CD4-positive, alpha-beta memory T cell (primary cell): ENCODE measurements around the gene NCKAP5. TPM values are rescaled to one million over a fixed set of nuclear protein-coding genes. Genes with fewer than 3 reads are reported as not detected.

Source experiments
- CTCF ChIA-PET: fragments of 350-600 bp; sonication (Branson Sonifier 250); formaldehyde crosslinking; loops from one replicate; lab custom pipeline; 2021; ENCODE audit warnings: inconsistent platforms; ENCODE audit not compliant: partially characterized antibody; lab: Charles Lee
- POLR2A ChIA-PET: fragments of 350-600 bp; sonication (Branson Sonifier 250); formaldehyde crosslinking; loops from one replicate; lab custom pipeline; 2021; ENCODE audit not compliant: partially characterized antibody; lab: Charles Lee
- DNase-seq, 5 donors: peaks; one replicate each; pipeline versions ENCODE4 v3.0.0 to v3.0.0-alpha.2; 2020 to 2022; ENCODE audit warnings: mixed read lengths in 1 of 5
- H3K27ac ChIP-seq: one replicate; pipeline ENCODE4 v1.7.0; 2013; ENCODE audit warnings: low read depth, low read length
- H3K27me3 ChIP-seq: 2 replicates; pipeline ENCODE4 v1.7.0; 2013; ENCODE audit warnings: mild to moderate bottlenecking, low read length, moderate library complexity; ENCODE audit not compliant: insufficient read depth
- H3K36me3 ChIP-seq: 2 replicates; pipeline ENCODE4 v1.7.0; 2013; ENCODE audit warnings: mild to moderate bottlenecking, low read length, moderate library complexity; ENCODE audit not compliant: insufficient read depth
- H3K4me1 ChIP-seq: 2 replicates; pipeline ENCODE4 v1.7.0; 2013; ENCODE audit warnings: mild to moderate bottlenecking, low read length, moderate library complexity; ENCODE audit not compliant: insufficient read depth
- H3K4me3 ChIP-seq, 2 donors: one replicate each; pipeline ENCODE4 v1.7.0; 2013; ENCODE audit warnings: low read length in 2 of 2, mild to moderate bottlenecking in 1 of 2
- H3K9me3 ChIP-seq, 2 donors: one replicate each; pipeline ENCODE4 v1.7.0; 2013; ENCODE audit warnings: low read length in 2 of 2, control low read depth in 1 of 2; ENCODE audit not compliant: control insufficient read depth in 1 of 2
- H3K27ac Mint-ChIP-seq, 7 donors: one replicate each; pipeline ENCODE4 v1.8.0; 2020 to 2021; ENCODE audit warnings: mixed read lengths in 7 of 7, mild to moderate bottlenecking in 6 of 7, inconsistent platforms in 3 of 7, moderate library complexity in 3 of 7
- H3K27me3 Mint-ChIP-seq, 2 donors: one replicate each; pipeline ENCODE4 v1.8.0; 2020 to 2021; ENCODE audit warnings: mixed read lengths in 2 of 2
- H3K36me3 Mint-ChIP-seq, 2 donors: one replicate each; pipeline ENCODE4 v1.8.0; 2020 to 2021; ENCODE audit warnings: mixed read lengths in 2 of 2, inconsistent platforms in 1 of 2, mild to moderate bottlenecking in 1 of 2
- H3K4me1 Mint-ChIP-seq, 4 donors: one replicate each; pipeline ENCODE4 v1.8.0; 2020 to 2021; ENCODE audit warnings: mixed read lengths in 4 of 4, mild to moderate bottlenecking in 1 of 4
- H3K4me3 Mint-ChIP-seq, 8 donors: one replicate each; pipeline ENCODE4 v1.8.0; 2020 to 2021; ENCODE audit warnings: mixed read lengths in 8 of 8, mild to moderate bottlenecking in 7 of 8, moderate library complexity in 6 of 8, inconsistent platforms in 3 of 8
- H3K9me3 Mint-ChIP-seq, 8 donors: one replicate each; pipeline ENCODE4 v1.8.0; 2020 to 2021; ENCODE audit warnings: mixed read lengths in 8 of 8, mild to moderate bottlenecking in 5 of 8, inconsistent platforms in 3 of 8, moderate library complexity in 1 of 8
- intact Hi-C: fragments of 100-400 bp; cut with micrococcal nuclease; formaldehyde crosslinking; loops from one replicate; pipeline ENCODE4 v1.15.1; 2023
- polyA plus RNA-seq, 2 donors: library from polyadenylated mRNA; unstranded; fragments of 300-500 nt; fragmentation: Illumina TruSeq; gene quantifications; one replicate each; pipeline ENCODE4 v1.2.3, GENCODE V29; 2021
- total RNA-seq, 2 experiments: library from RNA; stranded (reverse); gene quantifications; one replicate each; pipeline ENCODE4 v1.2.3, GENCODE V29; 2021

NCKAP5 gene
- total and polyA plus RNA-seq, 4 experiments from 2014 or later = not detected

DNA sequence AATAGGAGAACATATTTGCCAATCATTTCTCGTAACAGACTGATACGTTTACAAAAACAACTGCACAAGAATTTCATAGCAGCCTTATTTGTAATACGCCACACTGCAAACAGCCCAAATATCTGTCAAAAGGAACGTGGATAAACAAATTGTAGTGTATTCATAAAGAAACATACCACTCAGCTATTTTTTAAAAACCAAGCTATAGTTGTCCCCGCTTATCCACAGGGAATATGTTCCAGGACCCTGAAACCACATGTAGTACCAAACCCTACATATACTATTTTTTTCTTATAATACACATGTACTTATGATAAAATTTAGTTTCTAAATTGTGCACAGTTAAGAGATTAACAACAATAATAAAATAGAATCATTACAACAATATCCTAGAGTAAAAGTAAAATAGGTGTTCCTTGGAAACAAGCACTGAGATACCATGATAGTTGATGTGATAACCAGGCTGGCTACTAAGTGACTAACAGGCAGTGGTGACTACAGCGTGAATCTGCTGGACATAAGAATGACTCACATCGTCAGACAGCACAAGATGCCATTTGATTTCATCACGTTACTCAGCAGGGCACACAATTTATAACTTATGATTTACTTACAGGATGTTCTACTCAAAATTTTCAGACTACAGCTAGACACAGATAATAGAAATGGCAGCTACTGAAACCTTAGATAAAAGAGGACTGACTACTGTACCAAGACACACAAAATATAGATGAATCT is 367.4 kb downstream of the NCKAP5 start:
- Mint-ChIP-seq H3K4me1 (no peaks in the 10 kb centered on the region), H3K27me3 (no peaks in the 10 kb centered on the region), H3K27ac (no peak overlapping the region), H3K36me3 (no peaks in the 10 kb centered on the region), H3K4me3 (no peak overlapping the region), H3K9me3 (peaks cover 2 to 19% (median 10%) of the 10 kb centered on the region in 8 donors)
- CTCF ChIA-PET = no interaction called here
- Histone ChIP-seq H3K9me3 (no peaks in the 10 kb centered on the region), H3K36me3 (no peaks in the 10 kb centered on the region), H3K27me3 (no peaks in the 10 kb centered on the region), H3K4me3 (no peak overlapping the region), H3K4me1 (no peaks in the 10 kb centered on the region), H3K27ac (no peak overlapping the region)
- DNase-seq = no peak
- intact Hi-C loops = no loop called here
- POLR2A ChIA-PET = no interaction called here

GRCh38 chr2:133198678-133199077 is 369.6 kb downstream of the NCKAP5 start:
- no peak overlapping the region for H3K4me3 ChIP-seq
- Mint-ChIP-seq H3K27me3 (no peaks in the 10 kb centered on the region), H3K27ac (no peak overlapping the region), H3K36me3 (no peaks in the 10 kb centered on the region), H3K4me3 (no peak overlapping the region), H3K9me3 (peaks cover 2 to 19% (median 10%) of the 10 kb centered on the region in 8 donors), H3K4me1 (no peaks in the 10 kb centered on the region)
- H3K4me1 ChIP-seq = no peaks in the 10 kb centered on the region
- POLR2A ChIA-PET = no interaction called here
- intact Hi-C loops = no loop called here
- H3K36me3 ChIP-seq = no peaks in the 10 kb centered on the region
- no peaks in the 10 kb centered on the region for H3K9me3 ChIP-seq
- CTCF ChIA-PET = no interaction called here
- no peaks in the 10 kb centered on the region for H3K27me3 ChIP-seq
- no peak for DNase-seq
- no peak overlapping the region for H3K27ac ChIP-seq

DNA sequence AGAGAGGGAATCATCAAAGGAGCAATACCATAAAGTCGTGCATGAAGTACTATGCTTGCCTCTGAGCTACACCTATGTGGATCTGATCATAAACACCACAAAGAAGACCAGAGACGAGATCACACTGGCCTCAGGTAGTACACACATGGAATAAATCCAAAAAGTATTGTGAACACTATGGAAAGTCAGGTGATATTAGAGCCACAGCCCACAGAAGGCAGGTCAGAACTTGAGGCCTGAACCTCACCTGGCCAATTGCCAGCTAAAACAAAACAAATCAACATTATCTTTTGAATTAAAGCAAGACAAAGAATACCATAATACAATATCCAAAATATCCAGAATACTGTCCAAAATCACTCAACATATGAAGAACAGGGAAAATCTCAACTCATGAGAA is 371.1 kb downstream of the NCKAP5 start:
- no peak overlapping the region for H3K27ac ChIP-seq
- CTCF ChIA-PET = no interaction called here
- H3K36me3 ChIP-seq = no peaks in the 10 kb centered on the region
- intact Hi-C loops = no loop called here
- H3K4me3 Mint-ChIP-seq = no peak overlapping the region
- H3K27me3 Mint-ChIP-seq = no peaks in the 10 kb centered on the region
- no peaks in the 10 kb centered on the region for H3K9me3 ChIP-seq
- no peak overlapping the region for H3K27ac Mint-ChIP-seq
- POLR2A ChIA-PET = no interaction called here
- no peaks in the 10 kb centered on the region for H3K36me3 Mint-ChIP-seq
- no peaks in the 10 kb centered on the region for H3K4me1 ChIP-seq
- H3K27me3 ChIP-seq = no peaks in the 10 kb centered on the region
- H3K4me3 ChIP-seq = no peak overlapping the region
- no peaks in the 10 kb centered on the region for H3K4me1 Mint-ChIP-seq
- H3K9me3 Mint-ChIP-seq = peaks cover 2 to 23% (median 9%) of the 10 kb centered on the region in 8 donors
- no peak for DNase-seq

GRCh38 chr2:133194777-133195335 is 373.4 kb downstream of the NCKAP5 start:
- POLR2A ChIA-PET = no interaction called here
- intact Hi-C loops = no loop called here

DNA sequence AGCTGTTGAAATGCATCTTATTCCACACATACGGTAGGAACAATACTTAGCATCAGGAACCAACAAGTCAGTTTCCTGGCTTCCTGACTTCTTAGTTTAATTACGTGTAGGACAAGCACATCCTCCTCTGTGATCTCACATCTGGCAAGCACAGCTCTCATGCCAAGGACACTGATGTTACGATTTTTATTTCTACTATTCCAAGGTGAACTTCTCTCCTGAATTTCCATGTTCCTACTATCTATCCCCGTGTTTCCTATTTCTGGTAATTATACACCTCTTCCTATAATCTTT is 374.0 kb downstream of the NCKAP5 start:
- H3K4me3 Mint-ChIP-seq = no peak overlapping the region
- Histone ChIP-seq H3K9me3 (no peaks in the 10 kb centered on the region), H3K4me1 (no peaks in the 10 kb centered on the region), H3K27me3 (no peaks in the 10 kb centered on the region), H3K27ac (no peak overlapping the region), H3K4me3 (no peak overlapping the region), H3K36me3 (no peaks in the 10 kb centered on the region)
- peaks cover 0 to 26% (median 11%) of the 10 kb centered on the region in 8 donors for H3K9me3 Mint-ChIP-seq
- CTCF ChIA-PET = no interaction called here
- DNase-seq = no peak
- no peaks in the 10 kb centered on the region for H3K27me3 Mint-ChIP-seq
- intact Hi-C loops = no loop called here
- POLR2A ChIA-PET = no interaction called here
- H3K36me3 Mint-ChIP-seq = no peaks in the 10 kb centered on the region
- no peak overlapping the region for H3K27ac Mint-ChIP-seq
- H3K4me1 Mint-ChIP-seq = no peaks in the 10 kb centered on the region

More at GRCh38 chr2:133194777-133195335, 373.4 kb downstream of the NCKAP5 start:
- H3K27me3 ChIP-seq = no peaks in the 10 kb centered on the region
- Mint-ChIP-seq H3K9me3 (peaks cover 0 to 23% (median 11%) of the 10 kb centered on the region in 8 donors), H3K4me1 (no peaks in the 10 kb centered on the region), H3K27me3 (no peaks in the 10 kb centered on the region), H3K36me3 (no peaks in the 10 kb centered on the region), H3K27ac (no peak overlapping the region), H3K4me3 (no peak overlapping the region)
- DNase-seq = no peak
- no peak overlapping the region for H3K27ac ChIP-seq
- no peaks in the 10 kb centered on the region for H3K4me1 ChIP-seq
- CTCF ChIA-PET = no interaction called here
- H3K36me3 ChIP-seq = no peaks in the 10 kb centered on the region
- no peaks in the 10 kb centered on the region for H3K9me3 ChIP-seq
- H3K4me3 ChIP-seq = no peak overlapping the region

DNA sequence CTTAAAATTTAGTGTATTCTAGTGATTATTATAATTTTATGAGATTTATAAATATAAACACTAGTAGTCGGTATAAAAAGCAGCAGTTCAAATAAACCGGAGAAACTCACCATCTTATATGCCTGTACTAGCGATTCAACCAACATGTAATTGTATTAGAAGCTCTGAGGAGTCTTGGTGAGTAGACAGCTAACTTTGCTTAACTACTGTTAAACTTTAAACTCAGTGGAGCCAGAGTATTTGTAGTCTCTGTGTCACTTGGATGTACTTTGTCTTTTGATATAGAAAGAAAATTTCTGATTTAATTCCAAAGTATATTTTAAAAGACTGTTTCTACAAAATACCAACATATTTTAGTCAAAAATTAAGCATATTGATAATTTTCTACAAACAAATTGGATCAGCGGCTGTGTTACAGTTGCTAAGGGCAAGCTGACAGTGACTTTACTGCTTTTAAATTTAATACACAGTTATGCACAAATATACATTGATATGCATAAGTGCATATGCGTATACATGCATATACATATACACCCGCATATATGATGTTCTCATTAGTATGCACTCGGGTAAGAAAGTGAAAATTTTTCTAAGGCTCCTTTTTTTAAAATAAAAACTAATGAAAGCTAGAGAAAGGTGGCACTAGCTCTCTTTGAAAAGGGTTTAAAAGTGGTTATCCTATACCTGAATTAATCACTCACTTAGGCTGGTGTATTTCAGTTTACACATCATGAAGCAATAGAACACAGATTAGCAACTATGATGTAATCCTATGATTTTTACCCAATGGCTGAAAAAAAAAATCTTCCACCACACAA is 374.5 kb downstream of the NCKAP5 start:
- POLR2A ChIA-PET = no interaction called here
- Histone ChIP-seq H3K36me3 (no peaks in the 10 kb centered on the region), H3K9me3 (no peaks in the 10 kb centered on the region), H3K4me1 (no peaks in the 10 kb centered on the region), H3K4me3 (no peak overlapping the region), H3K27ac (no peak overlapping the region), H3K27me3 (no peaks in the 10 kb centered on the region)
- intact Hi-C loops = no loop called here
- Mint-ChIP-seq H3K36me3 (no peaks in the 10 kb centered on the region), H3K4me1 (no peaks in the 10 kb centered on the region), H3K27me3 (no peaks in the 10 kb centered on the region), H3K9me3 (peaks cover 0 to 30% (median 11%) of the 10 kb centered on the region in 8 donors), H3K27ac (no peak overlapping the region), H3K4me3 (no peak overlapping the region)
- CTCF ChIA-PET = no interaction called here
- no peak for DNase-seq

DNA sequence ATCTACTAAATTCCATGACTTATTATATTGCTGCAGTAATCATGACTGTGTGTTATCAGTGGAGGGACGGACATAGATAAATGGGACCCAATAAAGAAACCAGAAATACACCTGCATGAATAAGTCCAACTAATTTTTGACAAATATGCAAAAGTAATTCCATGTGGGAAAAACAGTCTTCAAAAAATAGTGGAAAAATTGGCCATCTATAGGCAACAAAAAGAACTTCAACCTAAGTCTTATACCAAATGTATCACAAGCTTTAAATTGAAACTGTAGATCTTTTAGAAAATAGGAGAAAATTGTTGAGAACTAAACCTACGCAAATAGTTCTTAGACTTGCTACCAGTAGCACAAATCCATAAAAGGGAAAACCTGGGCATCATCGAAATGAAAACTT is 376.2 kb downstream of the NCKAP5 start:
- Histone ChIP-seq H3K4me1 (no peaks in the 10 kb centered on the region), H3K4me3 (no peak overlapping the region), H3K27me3 (no peaks in the 10 kb centered on the region), H3K9me3 (no peaks in the 10 kb centered on the region), H3K27ac (no peak overlapping the region), H3K36me3 (no peaks in the 10 kb centered on the region)
- H3K27me3 Mint-ChIP-seq = no peaks in the 10 kb centered on the region
- no peak for DNase-seq
- intact Hi-C loops = no loop called here
- H3K9me3 Mint-ChIP-seq = peaks cover 2 to 35% (median 14%) of the 10 kb centered on the region in 8 donors
- CTCF ChIA-PET = no interaction called here
- no peaks in the 10 kb centered on the region for H3K36me3 Mint-ChIP-seq
- POLR2A ChIA-PET = no interaction called here
- no peak overlapping the region for H3K4me3 Mint-ChIP-seq
- H3K27ac Mint-ChIP-seq = no peak overlapping the region
- H3K4me1 Mint-ChIP-seq = no peaks in the 10 kb centered on the region
